Activated CD4-positive, alpha-beta T cell treated with anti-CD3 and anti-CD28 coated beads for 24 hours (primary cell): ENCODE results near the gene WASHC4.
"Not testable (repeated sequence)": the region's sequence is repeated elsewhere in the genome, so short reads cannot be mapped to it uniquely, and the experiment has no call there.

Source experiments
- DNase-seq, 2 donors: peaks; one replicate each; pipeline ENCODE4 v3.0.0-alpha.2; 2020; ENCODE audit warnings: low read depth in 2 of 2

The WASHC4 gene

GRCh38 chr12:105090361-105090760 lies 17.2 kb upstream of the WASHC4 start:
- no peak for DNase-seq

GRCh38 chr12:105091476-105092206 lies 15.9 kb upstream of the WASHC4 start:
- no peak for DNase-seq

- no peak for DNase-seq
Measured at GRCh38 chr12:105092336-105092735, 15.2 kb upstream of the WASHC4 start.

GRCh38 chr12:105095338-105095737 lies 12.2 kb upstream of the WASHC4 start:
- DNase-seq = not testable (repeated sequence)

- no peak for DNase-seq
Measured at GRCh38 chr12:105099356-105099755, 8.2 kb upstream of the WASHC4 start.

- no peak for DNase-seq
Measured at GRCh38 chr12:105100207-105100985, 7.1 kb upstream of the WASHC4 start.

GRCh38 chr12:105100998-105101397 lies 6.5 kb upstream of the WASHC4 start:
- DNase-seq = no peak

GRCh38 chr12:105102673-105103072 lies 4.9 kb upstream of the WASHC4 start:
- no peak for DNase-seq

- no peak for DNase-seq
Measured at GRCh38 chr12:105104762-105105161, 2.8 kb upstream of the WASHC4 start.

GRCh38 chr12:105106621-105107020 lies 910 bp upstream of the WASHC4 start:
- no peak for DNase-seq

GRCh38 chr12:105107171-105107493 lies 399 bp upstream of the WASHC4 start:
- DNase-seq = no peak

- no peak for DNase-seq
Measured at GRCh38 chr12:105109465-105110212, 2.1 kb downstream of the WASHC4 start.

- DNase-seq = no peak
Measured at GRCh38 chr12:105110851-105111250, 3.3 kb downstream of the WASHC4 start.

- DNase-seq = no peak
Measured at GRCh38 chr12:105113094-105113493, 5.6 kb downstream of the WASHC4 start.

GRCh38 chr12:105116969-105117368 lies 9.4 kb downstream of the WASHC4 start:
- no peak for DNase-seq

GRCh38 chr12:105120551-105120950 lies 13.0 kb downstream of the WASHC4 start:
- DNase-seq = no peak

- no peak for DNase-seq
Measured at GRCh38 chr12:105138248-105138647, 30.7 kb downstream of the WASHC4 start.

- no peak for DNase-seq
Measured at GRCh38 chr12:105141320-105141922, 33.9 kb downstream of the WASHC4 start.

GRCh38 chr12:105142259-105142658 lies 34.7 kb downstream of the WASHC4 start:
- DNase-seq = no peak

GRCh38 chr12:105156260-105156659 lies 48.7 kb downstream of the WASHC4 start:
- no peak for DNase-seq

GRCh38 chr12:105157606-105158005 lies 50.1 kb downstream of the WASHC4 start:
- no peak for DNase-seq

- no peak for DNase-seq
Measured at GRCh38 chr12:105158876-105159275, 51.3 kb downstream of the WASHC4 start.
